Kidney epithelial cell (primary cell): ENCODE measurements around the gene MAGEA9B. TPM values are rescaled to one million over a fixed set of nuclear protein-coding genes. Genes with fewer than 3 reads are reported as not detected.
"Not testable (repeated sequence)": the region's sequence is repeated elsewhere in the genome, so short reads cannot be mapped to it uniquely, and the experiment has no call there.

Experiments
- DNase-seq: peaks from one replicate; pipeline ENCODE4 v3.0.0-alpha.2; 2010; ENCODE audit warnings: low read depth
- H3K27me3 ChIP-seq: 2 replicates; pipeline ENCODE4 v1.6.0; 2011; ENCODE audit warnings: low read length; ENCODE audit not compliant: control insufficient read depth, insufficient read depth
- H3K36me3 ChIP-seq: 2 replicates; pipeline ENCODE4 v1.5.1; 2011; ENCODE audit warnings: low read length; ENCODE audit not compliant: control insufficient read depth, insufficient read depth
- H3K4me3 ChIP-seq: 2 replicates; pipeline ENCODE4 v1.5.1; 2011; ENCODE audit warnings: low read depth, mild to moderate bottlenecking, control low read depth, low read length
- total RNA-seq: library from RNA; depleted of rRNA; stranded (reverse); fragments of >200 nt; gene quantifications from 2 replicates; pipeline ENCODE4 v1.2.3, GENCODE V29; 2015

Gene MAGEA9B
- total RNA-seq, 1 donor from 2014 or later = 0.17 TPM

GRCh38 chrX:149532868-149533267 is 54.4 kb downstream of the MAGEA9B start:
- H3K36me3 ChIP-seq, H3K4me3 ChIP-seq, H3K27me3 ChIP-seq, DNase-seq: not testable (repeated sequence)

Other genes with a start within 250 kb of the MAGEA9B start
- gene IDS, start 82.2 kb downstream of the MAGEA9B start, total RNA-seq = 50.1 and 62.0 TPM in 2 replicates
- 7.9 and 11.2 TPM in 2 replicates for gene EOLA1, start 46.4 kb downstream of the MAGEA9B start, total RNA-seq
- gene HSFX3, start 37.5 kb downstream of the MAGEA9B start, total RNA-seq = not detected in 2 replicates
- 0.17 TPM in 1 of 2 replicates, not detected in the other for gene HSFX2, start 7.9 kb upstream of the MAGEA9B start, total RNA-seq
- 15.0 and 15.3 TPM in 2 replicates for gene TMEM185A, start 44.3 kb upstream of the MAGEA9B start, total RNA-seq
- gene MAGEA11, start 124.6 kb upstream of the MAGEA9B start, total RNA-seq = not detected in 2 replicates
- gene HSFX1, start 186.6 kb upstream of the MAGEA9B start, total RNA-seq = 0.25 and 0.34 TPM in 2 replicates
- not detected in 2 replicates for gene MAGEA9, start 194.5 kb upstream of the MAGEA9B start, total RNA-seq